B cell (primary cell): ENCODE results near the gene KCNJ13. TPM values are rescaled to one million over a fixed set of nuclear protein-coding genes. Genes with fewer than 3 reads are reported as not detected.

Experiments used
- ATAC-seq: fragments of 200-7000 bp; cut with Tn5 transposase; one replicate; pipeline ENCODE4 v1.10.0; 2021; ENCODE audit warnings: low read depth, mild to moderate bottlenecking, moderate number of reproducible peaks, moderate library complexity
- CTCF ChIA-PET: fragments of 350-600 bp; sonication (Branson Sonifier 250); formaldehyde crosslinking; loops from one replicate; lab custom pipeline; 2021; ENCODE audit warnings: antibody characterized with exemption, inconsistent platforms; lab: Charles Lee
- POLR2A ChIA-PET: fragments of 350-600 bp; sonication (Branson Sonifier 250); formaldehyde crosslinking; loops from one replicate; lab custom pipeline; 2021; ENCODE audit warnings: antibody characterized with exemption; lab: Charles Lee
- DNase-seq: peaks from one replicate; pipeline ENCODE4 v3.0.0; 2013
- H2AFZ ChIP-seq: 2 replicates; pipeline ENCODE4 v1.6.1; 2012; ENCODE audit warnings: mild to moderate bottlenecking, low read depth, low read length; ENCODE audit not compliant: insufficient read depth, poor library complexity, severe bottlenecking
- H3K27ac ChIP-seq, 2 donors: 1 replicate in 1 of 2; 2 replicates in 1 of 2; pipeline ENCODE4 v1.5.1; 2012 to 2013; ENCODE audit warnings: low read length in 2 of 2, mild to moderate bottlenecking in 2 of 2, moderate library complexity in 1 of 2
- H3K27me3 ChIP-seq, 4 experiments: fragments of 200-600 bp in 1 of 4; sonication (generic) in 1 of 4; replicated peaks in 1 of 4; 1 replicate in 2 of 4; 2 replicates in 2 of 4; pipeline versions ENCODE4 v1.6.1 to v1.7.0; 2013 to 2016; ENCODE audit warnings: low read length in 3 of 4, mild to moderate bottlenecking in 2 of 4, mixed read lengths in 1 of 4, moderate library complexity in 1 of 4; ENCODE audit not compliant: insufficient read depth in 4 of 4, control insufficient read depth in 3 of 4; ENCODE audit errors: control extremely low read depth in 1 of 4
- H3K36me3 ChIP-seq, 2 experiments: replicated peaks in 1 of 2; 1 replicate in 1 of 2; 2 replicates in 1 of 2; pipeline versions ENCODE4 v1.6.1 to v1.7.1; 2013; ENCODE audit warnings: low read length in 1 of 2; ENCODE audit not compliant: insufficient read depth in 2 of 2, control insufficient read depth in 1 of 2; ENCODE audit errors: control extremely low read depth in 1 of 2, extremely low read depth in 1 of 2
- H3K4me1 ChIP-seq, 2 donors: fragments of 200-600 bp in 1 of 2; sonication (generic) in 1 of 2; 1 replicate in 1 of 2; 2 replicates in 1 of 2; pipeline versions ENCODE4 v1.5.1 to v1.6.1; 2013 to 2017; ENCODE audit warnings: low read length in 2 of 2; ENCODE audit not compliant: control insufficient read depth in 2 of 2, insufficient read depth in 2 of 2
- H3K4me2 ChIP-seq: replicated peaks from 2 replicates; pipeline ENCODE3; 2012; ENCODE audit warnings: mild to moderate bottlenecking, low read depth, low read length; ENCODE audit not compliant: poor library complexity, severe bottlenecking
- H3K4me3 ChIP-seq, 5 experiments: fragments of 200-600 bp in 1 of 5; sonication (generic) in 1 of 5; 1 replicate in 3 of 5; 2 replicates in 2 of 5; pipeline versions ENCODE4 v1.5.1 to v1.7.0; 2011 to 2016; ENCODE audit warnings: low read length in 4 of 5, mild to moderate bottlenecking in 4 of 5, low read depth in 2 of 5, control low read depth in 1 of 5, moderate library complexity in 1 of 5; ENCODE audit not compliant: insufficient read depth in 1 of 5; ENCODE audit errors: control extremely low read depth in 1 of 5, extremely low read depth in 1 of 5
- H3K79me2 ChIP-seq: fragments of 200-600 bp; sonication (generic); one replicate; pipeline ENCODE4 v1.6.0; 2016; ENCODE audit warnings: low read length; ENCODE audit not compliant: control insufficient read depth, insufficient read depth
- H3K9ac ChIP-seq: fragments of 200-600 bp; sonication (generic); 2 replicates; pipeline ENCODE4 v1.6.1; 2017; ENCODE audit warnings: mild to moderate bottlenecking, low read length, moderate library complexity
- H3K9me3 ChIP-seq, 3 donors: one replicate each; pipeline versions ENCODE4 v1.6.1 to v1.7.1; 2013; ENCODE audit warnings: low read length in 2 of 3; ENCODE audit not compliant: control insufficient read depth in 2 of 3, insufficient read depth in 1 of 3; ENCODE audit errors: control extremely low read depth in 1 of 3
- H4K20me1 ChIP-seq: 2 replicates; pipeline ENCODE4 v1.6.0; 2012; ENCODE audit warnings: mild to moderate bottlenecking, low read length; ENCODE audit not compliant: insufficient read depth, control insufficient read depth, poor library complexity, severe bottlenecking
- H3K27ac Mint-ChIP-seq: one replicate; pipeline ENCODE4 v1.8.0; 2021; ENCODE audit warnings: mixed read lengths
- H3K27me3 Mint-ChIP-seq: one replicate; pipeline ENCODE4 v1.8.0; 2021; ENCODE audit warnings: mixed read lengths
- H3K4me1 Mint-ChIP-seq: one replicate; pipeline ENCODE4 v1.8.0; 2021; ENCODE audit warnings: mixed read lengths
- H3K4me3 Mint-ChIP-seq: one replicate; pipeline ENCODE4 v1.8.0; 2021; ENCODE audit warnings: mixed read lengths
- H3K9me3 Mint-ChIP-seq: one replicate; pipeline ENCODE4 v1.8.0; 2022; ENCODE audit warnings: mixed read lengths; ENCODE audit not compliant: insufficient read depth
- CTCF ChIP-seq: fragments of 200-600 bp; IDR thresholded peaks from one replicate; pipeline ENCODE4 v1.8.0; 2022; ENCODE audit warnings: antibody characterized with exemption, mild to moderate bottlenecking
- EZH2 ChIP-seq: IDR thresholded peaks from 2 replicates; pipeline ENCODE4 v1.6.1; 2012; ENCODE audit warnings: borderline replicate concordance, low read depth, mild to moderate bottlenecking, moderate library complexity, low read length; ENCODE audit not compliant: insufficient read depth, poor library complexity, severe bottlenecking
- WGBS: methylation state at CpG from one replicate; pipeline ENCODE4 v1.1.5; 2013; ENCODE audit warnings: missing lambda C conversion rate; ENCODE audit not compliant: insufficient coverage; 5-methylcytosine and 5-hydroxymethylcytosine counted together
- intact Hi-C: fragments of 100-400 bp; cut with micrococcal nuclease; formaldehyde crosslinking; loops from one replicate; pipeline ENCODE4 v1.10.0; 2022
- polyA plus RNA-seq: library from polyadenylated mRNA; depleted of rRNA; stranded (reverse); fragments of >200 nt; gene quantifications from 2 replicates; pipeline ENCODE4 v1.2.3, GENCODE V29; 2012
- total RNA-seq, 2 donors: library from RNA; stranded (reverse); fragments of 120-200 nt in 1 of 2; gene quantifications; 1 replicate in 1 of 2; 2 replicates in 1 of 2; pipeline versions ENCODE4 v1.2.3 to v1.2.4, GENCODE V29; 2013 to 2022

Gene KCNJ13
- total and polyA plus RNA-seq, 2 donors (not counting 1 experiment from before 2014, with no cell fraction given), result not detected

- ATAC-seq (no peak), DNase-seq (no peak)
- Mint-ChIP-seq H3K27me3 (no peaks in the 10 kb centered on the region), H3K27ac (no peak overlapping the region), H3K9me3 (no peaks in the 10 kb centered on the region), H3K4me1 (no peaks in the 10 kb centered on the region), H3K4me3 (no peak overlapping the region)
- Histone ChIP-seq H2AFZ (no peak overlapping the region), H3K4me2 (no peak overlapping the region), H3K27ac (no peak overlapping the region), H3K36me3 (peaks cover 21 to 80% of the 10 kb centered on the region in 2 experiments), H3K4me3 (no peak overlapping the region), H3K79me2 (peaks cover 1% of the 10 kb centered on the region), H3K9ac (no peak overlapping the region), H4K20me1 (no peaks in the 10 kb centered on the region), H3K9me3 (no peaks in the 10 kb centered on the region), H3K4me1 (no peaks in the 10 kb centered on the region), H3K27me3 (no peaks in the 10 kb centered on the region)
- TF ChIP-seq EZH2, result no peak
- no peak for TF ChIP-seq CTCF
- no CpG with 5 or more reads among the region's 1 CpG for WGBS
- ChIA-PET CTCF (interaction anchor here (0.6 to 1.1 kb wide), 3 partner anchors 13 to 593 kb away, joined by 3 read pairs; no protein-coding TSS in a partner anchor), POLR2A (no interaction called here)
- intact Hi-C loops, result no loop called here
These were observed 34.1 kb upstream of the KCNJ13 start for GRCh38 chr2:232810444-232810843.

GRCh38 chr2:232809349-232810124, 33.2 kb upstream of the KCNJ13 start:
- Histone ChIP-seq H3K36me3 (peaks cover 17 to 77% of the 10 kb centered on the region in 2 experiments), H3K4me3 (no peak overlapping the region), H3K79me2 (peaks cover 5% of the 10 kb centered on the region), H3K27ac (no peak overlapping the region), H3K9ac (no peak overlapping the region), H3K4me2 (no peak overlapping the region), H3K27me3 (no peaks in the 10 kb centered on the region), H4K20me1 (no peaks in the 10 kb centered on the region), H3K9me3 (peaks cover 0 to 1% (median 0%) of the 10 kb centered on the region in 3 donors), H3K4me1 (no peaks in the 10 kb centered on the region), H2AFZ (no peak overlapping the region)
- Mint-ChIP-seq H3K4me1 (no peaks in the 10 kb centered on the region), H3K4me3 (no peak overlapping the region), H3K27ac (no peak overlapping the region), H3K9me3 (no peaks in the 10 kb centered on the region), H3K27me3 (no peaks in the 10 kb centered on the region)
- ChIA-PET POLR2A (no interaction called here), CTCF (interaction anchor here (1.0 to 2.4 kb wide), 4 partner anchors 12 to 594 kb away, joined by 3 to 8 read pairs (median 3); partner anchors contain the start of gene ATG16L1)
- no peak for TF ChIP-seq CTCF
- TF ChIP-seq EZH2, result no peak
- ATAC-seq, result no peak
- no peak for DNase-seq
- intact Hi-C loops, result no loop called here
- WGBS, result 100% methylated on average over 2 of the region's 5 CpGs
